ENCODE measurements around the gene ALCAM. TPM values are rescaled to one million over a fixed set of nuclear protein-coding genes. Genes with fewer than 3 reads are reported as not detected.

Gene ALCAM
- total RNA-seq, 1 experiment from 2014 or later = 119 TPM

GRCh38 chr3:105470851-105471250 lies 104.1 kb downstream of the ALCAM start:
- H3K36me3 ChIP-seq = no peaks in the 10 kb centered on the region
- H3K27me3 ChIP-seq (replicated peaks) = no peaks in the 10 kb centered on the region
- H3K27ac ChIP-seq = no peak overlapping the region
- H3K4me3 ChIP-seq = no peak overlapping the region
- H3K4me1 ChIP-seq (replicated peaks) = peaks cover 8% of the 10 kb centered on the region
- no peaks in the 10 kb centered on the region for H3K9me3 ChIP-seq (replicated peaks)
- DNase-seq (ENCODE audit: low read depth in 1 of 2, low spot score in 2 of 2) = no peak

GRCh38 chr3:105473521-105474223 lies 107.0 kb downstream of the ALCAM start:
- Histone ChIP-seq H3K4me3 (no peak overlapping the region), H3K36me3 (no peaks in the 10 kb centered on the region), H3K9me3 (replicated peaks) (no peaks in the 10 kb centered on the region), H3K27me3 (replicated peaks) (no peaks in the 10 kb centered on the region), H3K27ac (no peak overlapping the region), H3K4me1 (replicated peaks) (peaks cover 8% of the 10 kb centered on the region)
- peak; percentile 41 to 51 for DNase-seq (ENCODE audit: low read depth in 1 of 2, low spot score in 2 of 2)

GRCh38 chr3:105480768-105481167 lies 114.1 kb downstream of the ALCAM start:
- H3K27ac ChIP-seq = no peak overlapping the region

GRCh38 chr3:105483476-105483875 lies 116.8 kb downstream of the ALCAM start:
- H3K27me3 ChIP-seq (replicated peaks) = no peaks in the 10 kb centered on the region
- DNase-seq (ENCODE audit: low read depth in 1 of 2, low spot score in 2 of 2) = no peak
- H3K4me3 ChIP-seq = no peak overlapping the region
- H3K27ac ChIP-seq = no peak overlapping the region
- H3K36me3 ChIP-seq = no peaks in the 10 kb centered on the region
- no peaks in the 10 kb centered on the region for H3K9me3 ChIP-seq (replicated peaks)
- H3K4me1 ChIP-seq (replicated peaks) = peaks cover 6% of the 10 kb centered on the region; the same call in 1 of the 2 replicates

More at GRCh38 chr3:105480768-105481167, 114.1 kb downstream of the ALCAM start:
- H3K4me1 ChIP-seq (replicated peaks) = peaks cover 6% of the 10 kb centered on the region; the same call in 1 of the 2 replicates
- no peak for DNase-seq (ENCODE audit: low read depth in 1 of 2, low spot score in 2 of 2)
- no peaks in the 10 kb centered on the region for H3K9me3 ChIP-seq (replicated peaks)
- no peak overlapping the region for H3K4me3 ChIP-seq
- no peaks in the 10 kb centered on the region for H3K27me3 ChIP-seq (replicated peaks)
- H3K36me3 ChIP-seq = no peaks in the 10 kb centered on the region

- Histone ChIP-seq H3K36me3 (peaks cover 7% of the 10 kb centered on the region), H3K9me3 (replicated peaks) (0 out of 2 replicates have a peak, but pooled peaks cover 3% of the 10 kb centered on the region), H3K27ac (no peak overlapping the region), H3K4me1 (replicated peaks) (no peaks in the 10 kb centered on the region), H3K27me3 (replicated peaks) (no peaks in the 10 kb centered on the region), H3K4me3 (no peak overlapping the region)
- no peak for DNase-seq (ENCODE audit: low read depth in 1 of 2, low spot score in 2 of 2)
These were observed 123.3 kb downstream of the ALCAM start for GRCh38 chr3:105490045-105490444.

- Histone ChIP-seq H3K4me3 (no peak overlapping the region), H3K27ac (no peak overlapping the region), H3K4me1 (replicated peaks) (no peaks in the 10 kb centered on the region), H3K36me3 (peaks cover 7% of the 10 kb centered on the region), H3K9me3 (replicated peaks) (0 out of 2 replicates have a peak, but pooled peaks cover 3% of the 10 kb centered on the region), H3K27me3 (replicated peaks) (no peaks in the 10 kb centered on the region)
- DNase-seq (ENCODE audit: low read depth in 1 of 2, low spot score in 2 of 2) = no peak
These were observed 126.7 kb downstream of the ALCAM start for GRCh38 chr3:105493305-105493892.

GRCh38 chr3:105495021-105495420 lies 128.3 kb downstream of the ALCAM start:
- Histone ChIP-seq H3K9me3 (replicated peaks) (0 out of 2 replicates have a peak, but pooled peaks cover 2% of the 10 kb centered on the region), H3K27ac (no peak overlapping the region), H3K4me3 (no peak overlapping the region), H3K4me1 (replicated peaks) (no peaks in the 10 kb centered on the region), H3K27me3 (replicated peaks) (no peaks in the 10 kb centered on the region), H3K36me3 (peaks cover 7% of the 10 kb centered on the region)
- no peak for DNase-seq (ENCODE audit: low read depth in 1 of 2, low spot score in 2 of 2)

- Histone ChIP-seq H3K9me3 (replicated peaks) (no peaks in the 10 kb centered on the region), H3K27me3 (replicated peaks) (no peaks in the 10 kb centered on the region), H3K27ac (no peak overlapping the region), H3K36me3 (no peaks in the 10 kb centered on the region), H3K4me3 (no peak overlapping the region), H3K4me1 (replicated peaks) (no peaks in the 10 kb centered on the region; the same call in 1 of the 2 replicates)
- DNase-seq (ENCODE audit: low read depth in 1 of 2, low spot score in 2 of 2) = no peak
These were observed 129.6 kb downstream of the ALCAM start for GRCh38 chr3:105496343-105496742.

GRCh38 chr3:105497386-105497785 lies 130.7 kb downstream of the ALCAM start:
- Histone ChIP-seq H3K27me3 (replicated peaks) (no peaks in the 10 kb centered on the region), H3K27ac (no peak overlapping the region), H3K36me3 (no peaks in the 10 kb centered on the region), H3K9me3 (replicated peaks) (no peaks in the 10 kb centered on the region), H3K4me1 (replicated peaks) (no peaks in the 10 kb centered on the region; the same call in 1 of the 2 replicates), H3K4me3 (no peak overlapping the region)
- no peak for DNase-seq (ENCODE audit: low read depth in 1 of 2, low spot score in 2 of 2)

GRCh38 chr3:105499961-105500360 lies 133.3 kb downstream of the ALCAM start:
- Histone ChIP-seq H3K4me1 (replicated peaks) (no peaks in the 10 kb centered on the region; the same call in 1 of the 2 replicates), H3K4me3 (no peak overlapping the region), H3K36me3 (no peaks in the 10 kb centered on the region), H3K27ac (no peak overlapping the region), H3K9me3 (replicated peaks) (no peaks in the 10 kb centered on the region), H3K27me3 (replicated peaks) (no peaks in the 10 kb centered on the region)
- no peak for DNase-seq (ENCODE audit: low read depth in 1 of 2, low spot score in 2 of 2)

GRCh38 chr3:105502333-105502732 lies 135.6 kb downstream of the ALCAM start:
- no peaks in the 10 kb centered on the region; the same call in 1 of the 2 replicates for H3K4me1 ChIP-seq (replicated peaks)
- DNase-seq (ENCODE audit: low read depth in 1 of 2, low spot score in 2 of 2) = no peak
- H3K27me3 ChIP-seq (replicated peaks) = no peaks in the 10 kb centered on the region
- no peak overlapping the region for H3K27ac ChIP-seq
- no peak overlapping the region for H3K4me3 ChIP-seq
- H3K9me3 ChIP-seq (replicated peaks) = no peaks in the 10 kb centered on the region
- H3K36me3 ChIP-seq = no peaks in the 10 kb centered on the region

- H3K4me1 ChIP-seq (replicated peaks) = no peaks in the 10 kb centered on the region; the same call in 1 of the 2 replicates
- H3K4me3 ChIP-seq = no peak overlapping the region
- no peak for DNase-seq (ENCODE audit: low read depth in 1 of 2, low spot score in 2 of 2)
- H3K9me3 ChIP-seq (replicated peaks) = no peaks in the 10 kb centered on the region
- no peak overlapping the region for H3K27ac ChIP-seq
- no peaks in the 10 kb centered on the region for H3K36me3 ChIP-seq
- no peaks in the 10 kb centered on the region for H3K27me3 ChIP-seq (replicated peaks)
These were observed 136.5 kb downstream of the ALCAM start for GRCh38 chr3:105503191-105503593.

- H3K36me3 ChIP-seq = no peaks in the 10 kb centered on the region
- H3K27ac ChIP-seq = no peak overlapping the region
- no peaks in the 10 kb centered on the region for H3K9me3 ChIP-seq (replicated peaks)
- H3K27me3 ChIP-seq (replicated peaks) = no peaks in the 10 kb centered on the region
- no peaks in the 10 kb centered on the region; the same call in 1 of the 2 replicates for H3K4me1 ChIP-seq (replicated peaks)
- DNase-seq (ENCODE audit: low read depth in 1 of 2, low spot score in 2 of 2) = no peak
- H3K4me3 ChIP-seq = no peak overlapping the region
These were observed 137.8 kb downstream of the ALCAM start for GRCh38 chr3:105504440-105504951.

GRCh38 chr3:105505170-105505569 lies 138.5 kb downstream of the ALCAM start:
- DNase-seq (ENCODE audit: low read depth in 1 of 2, low spot score in 2 of 2) = no peak
- no peaks in the 10 kb centered on the region for H3K27me3 ChIP-seq (replicated peaks)
- H3K4me1 ChIP-seq (replicated peaks) = no peaks in the 10 kb centered on the region; the same call in 1 of the 2 replicates
- no peak overlapping the region for H3K27ac ChIP-seq
- H3K36me3 ChIP-seq = no peaks in the 10 kb centered on the region
- H3K4me3 ChIP-seq = no peak overlapping the region
- no peaks in the 10 kb centered on the region for H3K9me3 ChIP-seq (replicated peaks)

All from SJSA1 (cell line).